Measurements from ENCODE around the gene NAGLU.

The NAGLU gene

DNA sequence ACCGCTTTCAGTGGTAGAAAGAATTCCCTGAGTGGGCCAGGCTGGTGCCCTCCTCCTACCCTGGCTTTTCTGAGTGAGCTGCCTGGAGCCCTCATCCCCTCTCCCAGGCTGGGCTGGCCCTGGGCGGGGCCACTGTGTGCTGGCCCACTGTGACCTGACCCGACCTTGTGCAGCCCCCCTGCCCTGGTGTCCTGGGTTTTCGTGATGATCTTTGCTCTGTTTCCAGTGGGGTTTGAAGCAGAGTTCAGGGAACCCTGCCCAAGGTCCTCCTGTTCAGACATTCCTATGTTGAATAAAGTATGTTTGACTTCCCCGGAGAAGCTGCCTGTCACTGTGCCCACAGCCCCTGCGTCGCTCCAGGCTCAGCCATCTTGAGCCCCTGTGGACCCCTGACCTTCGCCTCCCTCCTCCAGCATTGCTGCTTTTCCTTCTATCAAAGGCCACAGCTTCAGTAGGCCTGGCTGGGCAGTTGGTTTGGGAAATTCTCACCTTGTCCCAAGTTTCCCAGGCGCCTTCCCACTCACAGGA is 13.7 kb upstream of the NAGLU start:
- H3K4me3 ChIP-seq (ENCODE audit: low read length), result no peak overlapping the region
- H3K9ac ChIP-seq (ENCODE audit: low read length), result no peak overlapping the region
- H3K4me2 ChIP-seq (ENCODE audit: low read length), result no peak overlapping the region
- H4K20me1 ChIP-seq (ENCODE audit: insufficient read depth, low read length), result no peaks in the 10 kb centered on the region
- H3K9me3 ChIP-seq (ENCODE audit: insufficient read depth, low read length), result no peaks in the 10 kb centered on the region
- peaks cover 10% of the 10 kb centered on the region for H3K36me3 ChIP-seq (replicated peaks; ENCODE audit: low read depth, low read length)
- no peak overlapping the region for H3K27ac ChIP-seq (ENCODE audit: low read length)
- no peak for TF ChIP-seq EZH2phosphoT487 (IDR thresholded peaks at IDR 0.05; ENCODE audit: low read depth)
- TF ChIP-seq, protein P1, sequence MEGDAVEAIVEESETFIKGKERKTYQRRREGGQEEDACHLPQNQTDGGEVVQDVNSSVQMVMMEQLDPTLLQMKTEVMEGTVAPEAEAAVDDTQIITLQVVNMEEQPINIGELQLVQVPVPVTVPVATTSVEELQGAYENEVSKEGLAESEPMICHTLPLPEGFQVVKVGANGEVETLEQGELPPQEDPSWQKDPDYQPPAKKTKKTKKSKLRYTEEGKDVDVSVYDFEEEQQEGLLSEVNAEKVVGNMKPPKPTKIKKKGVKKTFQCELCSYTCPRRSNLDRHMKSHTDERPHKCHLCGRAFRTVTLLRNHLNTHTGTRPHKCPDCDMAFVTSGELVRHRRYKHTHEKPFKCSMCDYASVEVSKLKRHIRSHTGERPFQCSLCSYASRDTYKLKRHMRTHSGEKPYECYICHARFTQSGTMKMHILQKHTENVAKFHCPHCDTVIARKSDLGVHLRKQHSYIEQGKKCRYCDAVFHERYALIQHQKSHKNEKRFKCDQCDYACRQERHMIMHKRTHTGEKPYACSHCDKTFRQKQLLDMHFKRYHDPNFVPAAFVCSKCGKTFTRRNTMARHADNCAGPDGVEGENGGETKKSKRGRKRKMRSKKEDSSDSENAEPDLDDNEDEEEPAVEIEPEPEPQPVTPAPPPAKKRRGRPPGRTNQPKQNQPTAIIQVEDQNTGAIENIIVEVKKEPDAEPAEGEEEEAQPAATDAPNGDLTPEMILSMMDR (IDR thresholded peaks at IDR 0.05; ENCODE audit: low read depth, low read length), result no peak
- no peaks in the 10 kb centered on the region for H3K27me3 ChIP-seq (ENCODE audit: low read depth, low read length)
- no peak overlapping the region for H2AFZ ChIP-seq (ENCODE audit: low read depth, low read length)
- H3K79me2 ChIP-seq (ENCODE audit: low read length), result no peaks in the 10 kb centered on the region
- peaks cover 11% of the 10 kb centered on the region for H3K4me1 ChIP-seq (ENCODE audit: low read length)

DNA sequence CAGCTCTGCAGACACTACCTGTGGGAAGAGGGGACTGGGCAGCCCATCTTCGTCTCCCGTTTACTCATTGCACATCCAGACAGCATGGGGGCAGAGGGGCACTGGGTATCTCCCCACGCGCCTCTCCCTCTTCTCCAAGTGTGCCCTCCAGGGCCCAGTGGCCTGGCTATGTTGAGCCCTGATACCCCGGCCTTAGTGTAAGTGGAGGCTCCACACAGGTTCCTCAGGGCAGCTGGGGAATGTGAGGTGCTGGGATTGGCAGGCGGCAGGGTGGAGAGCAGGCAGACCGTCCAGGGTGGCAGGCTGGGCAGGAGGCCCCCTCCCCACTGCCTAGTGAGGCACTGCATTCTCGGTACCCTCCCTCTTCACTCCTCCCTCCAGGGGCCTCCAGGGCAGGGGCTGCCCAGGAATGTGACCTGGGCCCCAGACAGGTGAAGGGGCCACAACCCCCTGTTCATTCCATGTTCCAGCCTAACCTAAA is 13.2 kb upstream of the NAGLU start:
- no peak overlapping the region for H3K27ac ChIP-seq (ENCODE audit: low read length)
- no peak overlapping the region for H3K4me3 ChIP-seq (ENCODE audit: low read length)
- H3K79me2 ChIP-seq (ENCODE audit: low read length), result no peaks in the 10 kb centered on the region
- no peak overlapping the region for H2AFZ ChIP-seq (ENCODE audit: low read depth, low read length)
- no peaks in the 10 kb centered on the region for H4K20me1 ChIP-seq (ENCODE audit: insufficient read depth, low read length)
- H3K4me1 ChIP-seq (ENCODE audit: low read length), result peaks cover 13% of the 10 kb centered on the region
- H3K9me3 ChIP-seq (ENCODE audit: insufficient read depth, low read length), result no peaks in the 10 kb centered on the region
- H3K9ac ChIP-seq (ENCODE audit: low read length), result no peak overlapping the region
- peaks cover 10% of the 10 kb centered on the region for H3K36me3 ChIP-seq (replicated peaks; ENCODE audit: low read depth, low read length)
- no peaks in the 10 kb centered on the region for H3K27me3 ChIP-seq (ENCODE audit: low read depth, low read length)
- no peak overlapping the region for H3K4me2 ChIP-seq (ENCODE audit: low read length)
- TF ChIP-seq, protein P1 (IDR thresholded peaks at IDR 0.05; ENCODE audit: low read depth, low read length), result no peak
- no peak for TF ChIP-seq EZH2phosphoT487 (IDR thresholded peaks at IDR 0.05; ENCODE audit: low read depth)

DNA sequence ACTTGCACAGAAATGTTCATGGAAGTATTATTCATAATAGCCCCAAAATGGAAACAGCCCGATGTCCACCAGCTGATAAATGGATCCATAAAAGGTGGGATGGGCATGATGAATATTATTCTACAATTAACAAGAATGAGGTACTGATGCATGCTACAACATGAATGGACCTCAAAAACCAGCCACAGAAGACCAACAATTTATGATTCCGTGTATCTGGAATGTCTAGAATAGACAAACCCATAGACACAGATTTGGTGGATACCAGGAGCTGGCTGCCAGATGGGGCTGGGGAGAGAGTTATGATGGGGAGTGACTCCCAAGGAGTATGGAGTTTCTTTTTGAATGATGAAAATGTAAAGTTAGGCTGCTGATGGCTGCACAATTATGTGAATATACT is 10.8 kb upstream of the NAGLU start:
- Histone ChIP-seq H3K36me3 (replicated peaks; ENCODE audit: low read depth, low read length) (peaks cover 10% of the 10 kb centered on the region), H3K9me3 (ENCODE audit: insufficient read depth, low read length) (no peaks in the 10 kb centered on the region), H3K4me2 (ENCODE audit: low read length) (no peak overlapping the region), H3K4me1 (ENCODE audit: low read length) (peaks cover 20% of the 10 kb centered on the region), H3K27me3 (ENCODE audit: low read depth, low read length) (no peaks in the 10 kb centered on the region), H3K27ac (ENCODE audit: low read length) (no peak overlapping the region), H3K4me3 (ENCODE audit: low read length) (no peak overlapping the region), H2AFZ (ENCODE audit: low read depth, low read length) (no peak overlapping the region), H4K20me1 (ENCODE audit: insufficient read depth, low read length) (no peaks in the 10 kb centered on the region), H3K9ac (ENCODE audit: low read length) (no peak overlapping the region), H3K79me2 (ENCODE audit: low read length) (no peaks in the 10 kb centered on the region)
- TF ChIP-seq, protein P1 (IDR thresholded peaks at IDR 0.05; ENCODE audit: low read depth, low read length), result no peak

DNA sequence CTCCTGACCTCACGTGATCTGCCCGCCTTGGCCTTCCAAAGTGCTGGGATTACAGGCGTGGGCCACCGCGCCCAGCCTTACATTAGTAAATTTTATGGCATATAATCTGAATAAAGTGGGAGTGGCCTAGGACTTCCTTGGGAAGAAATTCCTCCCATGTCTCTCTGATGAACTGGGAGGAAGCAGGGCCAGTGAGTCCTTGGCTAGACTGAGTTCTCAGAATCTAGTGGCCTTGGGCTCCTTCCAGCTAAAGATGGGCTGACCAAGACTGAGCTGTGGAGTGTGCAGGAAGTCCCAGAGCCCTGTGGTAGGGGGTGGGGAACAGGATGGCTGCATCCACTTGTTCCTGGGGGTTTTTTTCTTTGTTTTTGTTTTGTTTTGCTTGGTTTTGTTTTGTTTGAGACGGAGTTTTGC is 10.0 kb upstream of the NAGLU start:
- no peak for TF ChIP-seq EZH2phosphoT487 (IDR thresholded peaks at IDR 0.05; ENCODE audit: low read depth)
- TF ChIP-seq, protein P1 (IDR thresholded peaks at IDR 0.05; ENCODE audit: low read depth, low read length), result no peak
- Histone ChIP-seq H4K20me1 (ENCODE audit: insufficient read depth, low read length) (no peaks in the 10 kb centered on the region), H2AFZ (ENCODE audit: low read depth, low read length) (no peak overlapping the region), H3K27ac (ENCODE audit: low read length) (no peak overlapping the region), H3K4me3 (ENCODE audit: low read length) (no peak overlapping the region), H3K27me3 (ENCODE audit: low read depth, low read length) (no peaks in the 10 kb centered on the region), H3K79me2 (ENCODE audit: low read length) (no peaks in the 10 kb centered on the region), H3K4me2 (ENCODE audit: low read length) (no peak overlapping the region), H3K4me1 (ENCODE audit: low read length) (peaks cover 28% of the 10 kb centered on the region), H3K36me3 (replicated peaks; ENCODE audit: low read depth, low read length) (peaks cover 9% of the 10 kb centered on the region), H3K9ac (ENCODE audit: low read length) (no peak overlapping the region), H3K9me3 (ENCODE audit: insufficient read depth, low read length) (no peaks in the 10 kb centered on the region)

All from OCI-LY3 (cell line).